Choroid plexus epithelial cell (primary cell): ENCODE measurements around the gene ROBO3.

Source experiments
- DNase-seq: peaks from one replicate; pipeline ENCODE4 v3.0.0-alpha.2; 2010; ENCODE audit warnings: low read depth
- H3K4me3 ChIP-seq: 2 replicates; pipeline ENCODE4 v1.5.1; 2011; ENCODE audit warnings: low read depth, mild to moderate bottlenecking, control low read depth, low read length, moderate library complexity
- CTCF ChIP-seq: conservative IDR thresholded peaks from 2 replicates; pipeline ENCODE4 v1.5.1; 2011; ENCODE audit warnings: low read depth, mild to moderate bottlenecking, control low read depth, inconsistent platforms, low read length, moderate library complexity

ROBO3 gene

GRCh38 chr11:124830749-124831148, 34.5 kb upstream of the ROBO3 start:
- H3K4me3 ChIP-seq = no peak overlapping the region
- no peak for TF ChIP-seq CTCF
- DNase-seq = no peak

- no peak for DNase-seq
- H3K4me3 ChIP-seq = no peak overlapping the region
- no peak for TF ChIP-seq CTCF
Observed at GRCh38 chr11:124831897-124832296, 33.3 kb upstream of the ROBO3 start.

GRCh38 chr11:124832571-124832970, 32.7 kb upstream of the ROBO3 start:
- H3K4me3 ChIP-seq = no peak overlapping the region
- TF ChIP-seq CTCF = no peak
- no peak for DNase-seq

GRCh38 chr11:124834526-124835180, 30.6 kb upstream of the ROBO3 start:
- DNase-seq = no peak
- TF ChIP-seq CTCF = no peak

GRCh38 chr11:124835918-124836317, 29.3 kb upstream of the ROBO3 start:
- no peak overlapping the region for H3K4me3 ChIP-seq
- no peak for TF ChIP-seq CTCF
- no peak for DNase-seq

More at GRCh38 chr11:124834526-124835180, 30.6 kb upstream of the ROBO3 start:
- H3K4me3 ChIP-seq = no peak overlapping the region

- H3K4me3 ChIP-seq = no peak overlapping the region
Observed at GRCh38 chr11:124837491-124837856, 27.8 kb upstream of the ROBO3 start.

More at GRCh38 chr11:124837491-124837856, 27.8 kb upstream of the ROBO3 start:
- peak; percentile 94 for DNase-seq
- TF ChIP-seq CTCF = peak; percentile 77
